Skeletal muscle tissue (tissue), 4 donors: ENCODE results near the gene KHDRBS2. TPM values are rescaled to one million over a fixed set of nuclear protein-coding genes. Genes with fewer than 3 reads are reported as not detected.

Source experiments
- H3K27ac ChIP-seq: one replicate; pipeline ENCODE4 v1.7.0; 2013; ENCODE audit warnings: mild to moderate bottlenecking, low read depth, low read length, inconsistent platforms
- H3K27me3 ChIP-seq, 3 donors: one replicate each; pipeline ENCODE4 v1.7.0; 2013; ENCODE audit warnings: low read length in 3 of 3; ENCODE audit not compliant: control insufficient read depth in 3 of 3, insufficient read depth in 3 of 3
- H3K36me3 ChIP-seq, 3 donors: one replicate each; pipeline ENCODE4 v1.7.0; 2013; ENCODE audit warnings: low read length in 3 of 3; ENCODE audit not compliant: control insufficient read depth in 3 of 3, insufficient read depth in 3 of 3
- H3K4me1 ChIP-seq, 3 donors: one replicate each; pipeline ENCODE4 v1.7.0; 2013; ENCODE audit warnings: low read length in 3 of 3, mild to moderate bottlenecking in 3 of 3; ENCODE audit not compliant: control insufficient read depth in 3 of 3, insufficient read depth in 3 of 3
- H3K4me3 ChIP-seq, 3 donors: one replicate each; pipeline ENCODE4 v1.7.0; 2013; ENCODE audit warnings: low read length in 3 of 3
- H3K9ac ChIP-seq, 3 donors: one replicate each; pipeline ENCODE4 v1.7.0; 2013; ENCODE audit warnings: low read length in 3 of 3, mild to moderate bottlenecking in 3 of 3, moderate library complexity in 2 of 3, low read depth in 1 of 3
- H3K9me3 ChIP-seq, 3 donors: one replicate each; pipeline ENCODE4 v1.7.0; 2013; ENCODE audit warnings: low read length in 3 of 3; ENCODE audit not compliant: control insufficient read depth in 3 of 3
- total RNA-seq: library from RNA; depleted of rRNA; stranded (reverse); fragments of >200 nt; gene quantifications from one replicate; pipeline ENCODE4 v1.2.3, GENCODE V29; 2014
- donor health status: Osteomylitis.

Gene KHDRBS2
- total RNA-seq, 1 donor from 2014 or later = under 0.01 TPM

DNA sequence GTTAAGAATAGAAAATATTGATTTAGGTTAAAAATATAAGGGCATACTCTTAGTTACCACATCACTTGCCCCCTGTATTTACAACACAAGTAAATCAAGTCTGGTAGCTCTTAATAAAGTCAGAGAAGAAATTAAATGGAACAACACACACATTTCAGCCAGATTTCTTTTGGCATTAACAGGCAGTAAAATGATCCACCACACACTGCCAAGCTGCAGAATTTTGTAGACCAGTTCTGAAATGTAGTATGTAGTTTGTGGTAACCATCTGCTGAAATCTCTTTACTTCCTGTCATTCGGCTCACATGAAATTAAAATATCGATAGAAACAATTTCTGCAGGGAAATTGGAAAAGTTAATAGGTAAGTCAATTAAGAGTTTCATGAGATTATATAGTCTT lies 326.8 kb downstream of the KHDRBS2 start:
- no peak overlapping the region for H3K9ac ChIP-seq
- H3K27me3 ChIP-seq = no peaks in the 10 kb centered on the region
- no peak overlapping the region for H3K27ac ChIP-seq
- H3K36me3 ChIP-seq = no peaks in the 10 kb centered on the region
- H3K4me3 ChIP-seq = no peak overlapping the region
- H3K4me1 ChIP-seq = no peaks in the 10 kb centered on the region
- no peaks in the 10 kb centered on the region for H3K9me3 ChIP-seq

DNA sequence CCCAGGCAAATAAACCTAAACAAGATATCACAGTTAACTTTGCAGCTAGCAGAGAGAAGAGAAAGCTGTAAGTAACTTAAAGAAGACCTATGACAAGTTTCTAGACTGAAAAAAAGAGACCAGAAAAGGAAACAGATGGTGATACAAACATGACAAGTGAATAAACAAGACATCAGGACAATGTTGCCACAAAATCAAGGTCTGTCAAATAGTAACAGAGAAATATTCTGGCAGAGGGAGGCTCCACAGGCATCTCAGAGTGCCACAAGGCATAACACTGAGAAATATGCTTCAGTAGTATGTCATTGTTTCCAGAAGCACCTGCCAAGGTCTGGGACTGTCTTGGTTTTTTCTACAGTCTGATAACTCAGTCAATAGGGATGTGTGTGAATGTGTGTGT lies 332.2 kb downstream of the KHDRBS2 start:
- Histone ChIP-seq H3K4me3 (no peak overlapping the region), H3K9me3 (no peaks in the 10 kb centered on the region), H3K9ac (no peak overlapping the region), H3K36me3 (no peaks in the 10 kb centered on the region), H3K4me1 (no peaks in the 10 kb centered on the region), H3K27ac (no peak overlapping the region), H3K27me3 (no peaks in the 10 kb centered on the region)

DNA sequence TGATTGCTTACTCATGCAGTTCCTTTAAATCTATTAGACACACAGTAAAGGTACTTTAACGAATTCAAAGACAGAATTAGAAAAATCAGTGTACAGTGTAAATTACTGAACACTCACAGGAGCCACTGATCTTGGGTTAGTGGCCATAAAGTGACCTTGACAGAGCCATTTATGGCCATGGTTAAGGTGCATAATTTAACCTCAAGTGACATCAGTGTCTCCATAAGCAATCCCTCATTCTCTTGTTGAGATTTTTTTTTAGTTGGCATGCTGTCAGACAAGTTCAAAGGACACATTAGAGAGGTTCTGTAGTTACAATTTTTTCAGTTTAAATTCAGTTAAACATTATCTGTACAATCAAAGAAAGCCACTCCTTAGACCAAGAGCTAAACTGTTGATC lies 334.4 kb downstream of the KHDRBS2 start:
- Histone ChIP-seq H3K4me3 (no peak overlapping the region), H3K9ac (no peak overlapping the region), H3K9me3 (no peaks in the 10 kb centered on the region)

GRCh38 chr6:61950811-61951210 lies 335.2 kb downstream of the KHDRBS2 start:
- H3K4me3 ChIP-seq = no peak overlapping the region
- H3K27ac ChIP-seq = no peak overlapping the region
- no peaks in the 10 kb centered on the region for H3K4me1 ChIP-seq
- H3K27me3 ChIP-seq = no peaks in the 10 kb centered on the region
- no peak overlapping the region for H3K9ac ChIP-seq
- H3K9me3 ChIP-seq = no peaks in the 10 kb centered on the region
- H3K36me3 ChIP-seq = no peaks in the 10 kb centered on the region

More for the DNA sequence above, 334.4 kb downstream of the KHDRBS2 start:
- no peak overlapping the region for H3K27ac ChIP-seq
- H3K27me3 ChIP-seq = no peaks in the 10 kb centered on the region
- no peaks in the 10 kb centered on the region for H3K36me3 ChIP-seq
- no peaks in the 10 kb centered on the region for H3K4me1 ChIP-seq

DNA sequence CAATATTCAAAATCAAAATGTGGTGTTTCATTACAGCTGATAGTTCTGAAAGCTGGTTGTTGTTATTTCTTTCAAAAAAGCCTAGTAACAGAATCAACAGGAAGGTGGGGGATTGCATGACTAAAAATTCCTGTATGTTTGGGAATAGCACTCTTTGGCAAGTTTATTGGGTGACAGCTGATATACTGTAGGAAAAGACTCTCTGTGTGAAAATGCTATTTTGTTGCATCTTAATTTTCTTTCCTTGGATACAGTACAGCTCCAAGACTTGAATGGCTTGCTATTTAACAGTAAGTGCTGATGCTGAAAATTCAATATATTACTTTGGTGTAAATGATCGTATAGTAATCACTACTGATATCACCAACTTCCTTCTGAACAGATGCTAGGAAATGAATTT lies 336.1 kb downstream of the KHDRBS2 start:
- Histone ChIP-seq H3K9me3 (no peaks in the 10 kb centered on the region), H3K27ac (no peak overlapping the region), H3K36me3 (no peaks in the 10 kb centered on the region), H3K4me1 (no peaks in the 10 kb centered on the region), H3K9ac (no peak overlapping the region), H3K27me3 (no peaks in the 10 kb centered on the region), H3K4me3 (no peak overlapping the region)

- no peaks in the 10 kb centered on the region for H3K27me3 ChIP-seq
- H3K9ac ChIP-seq = no peak overlapping the region
- H3K27ac ChIP-seq = no peak overlapping the region
- H3K4me3 ChIP-seq = no peak overlapping the region
- H3K4me1 ChIP-seq = no peaks in the 10 kb centered on the region
- no peaks in the 10 kb centered on the region for H3K36me3 ChIP-seq
- no peaks in the 10 kb centered on the region for H3K9me3 ChIP-seq
Observed at GRCh38 chr6:61949161-61949560, 336.9 kb downstream of the KHDRBS2 start.

DNA sequence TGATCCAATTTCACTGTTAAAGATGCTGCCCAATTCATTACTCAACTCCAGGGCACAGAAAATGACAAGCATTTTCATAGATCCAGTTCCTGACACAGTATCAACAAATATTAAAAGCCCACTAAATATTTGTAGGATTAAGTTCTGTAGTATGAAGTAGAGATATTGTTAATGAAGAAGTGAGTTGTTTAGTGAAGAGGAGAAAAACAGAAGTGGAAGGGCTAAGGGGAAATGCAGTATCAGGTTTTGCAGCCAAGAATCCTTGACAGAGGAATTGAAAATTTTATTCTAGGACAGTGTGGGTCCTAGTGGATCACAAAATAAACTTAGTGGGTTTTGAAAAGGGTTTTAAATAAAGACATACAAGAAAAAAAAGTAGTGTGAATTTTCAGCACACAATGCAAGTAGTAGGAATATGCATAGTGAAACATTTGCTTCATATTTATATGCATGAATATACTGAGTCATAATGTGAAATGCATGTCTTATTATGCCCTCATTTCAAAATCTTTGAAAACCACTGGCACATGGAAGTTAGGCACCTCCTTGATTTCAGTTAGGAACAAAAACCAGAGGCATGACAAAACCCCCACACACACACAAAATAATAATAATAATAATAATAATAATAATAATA lies 338.6 kb downstream of the KHDRBS2 start:
- H3K9me3 ChIP-seq = no peaks in the 10 kb centered on the region
- no peaks in the 10 kb centered on the region for H3K36me3 ChIP-seq
- H3K9ac ChIP-seq = no peak overlapping the region
- H3K27me3 ChIP-seq = no peaks in the 10 kb centered on the region
- no peak overlapping the region for H3K4me3 ChIP-seq
- no peaks in the 10 kb centered on the region for H3K4me1 ChIP-seq
- H3K27ac ChIP-seq = no peak overlapping the region

- Histone ChIP-seq H3K4me1 (no peaks in the 10 kb centered on the region), H3K9me3 (no peaks in the 10 kb centered on the region), H3K27ac (no peak overlapping the region), H3K36me3 (no peaks in the 10 kb centered on the region), H3K27me3 (no peaks in the 10 kb centered on the region), H3K4me3 (no peak overlapping the region), H3K9ac (no peak overlapping the region)
Observed at GRCh38 chr6:61940919-61941318, 345.1 kb downstream of the KHDRBS2 start.

DNA sequence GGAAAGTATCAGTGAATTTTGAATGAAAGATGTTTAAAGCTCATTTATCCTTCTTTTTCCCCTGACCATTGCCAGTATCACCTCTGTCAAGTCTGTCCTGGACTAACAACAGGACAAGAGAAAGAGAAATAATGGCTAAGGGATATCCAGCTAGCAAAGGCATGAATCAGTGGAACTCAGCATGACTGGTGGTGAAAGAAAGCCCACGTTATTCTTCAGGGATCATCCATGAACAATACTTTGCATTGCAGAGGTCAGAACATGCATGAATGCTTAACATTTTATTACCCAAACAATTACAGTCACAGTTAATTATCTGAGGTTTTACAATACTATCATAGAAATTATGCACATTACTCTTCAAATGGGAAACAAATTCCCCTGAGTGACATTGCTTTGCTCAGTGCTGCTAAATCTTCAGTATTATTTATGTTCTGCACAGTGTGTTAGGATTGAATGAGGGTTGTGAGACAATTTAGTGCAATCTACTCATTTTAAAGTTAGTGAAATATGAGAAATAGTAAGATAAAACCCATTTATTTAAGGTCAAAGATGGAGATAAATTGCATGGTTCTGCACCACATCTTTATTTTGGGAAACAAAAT lies 350.7 kb downstream of the KHDRBS2 start:
- Histone ChIP-seq H3K4me3 (no peak overlapping the region), H3K36me3 (no peaks in the 10 kb centered on the region), H3K27me3 (no peaks in the 10 kb centered on the region), H3K4me1 (no peaks in the 10 kb centered on the region), H3K27ac (no peak overlapping the region), H3K9ac (no peak overlapping the region), H3K9me3 (no peaks in the 10 kb centered on the region)

DNA sequence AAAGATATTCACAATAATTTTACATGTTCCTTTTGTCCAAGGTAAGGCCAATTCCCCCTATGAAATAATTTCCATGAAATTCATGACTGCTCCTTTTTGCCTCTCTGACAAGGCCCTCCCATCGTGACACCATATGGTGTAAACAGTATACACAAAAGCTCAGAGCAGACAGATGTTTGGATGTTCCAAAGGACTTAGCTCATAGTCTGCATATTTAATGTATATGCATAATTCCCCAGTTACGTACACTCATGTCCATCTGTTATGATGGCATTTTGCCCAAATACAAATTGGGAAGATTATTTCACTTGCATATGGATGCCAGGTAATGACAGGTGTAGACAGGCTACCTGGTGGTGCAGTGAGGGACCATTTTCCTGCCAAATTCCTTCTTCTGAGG lies 376.5 kb downstream of the KHDRBS2 start:
- Histone ChIP-seq H3K9me3 (no peaks in the 10 kb centered on the region), H3K36me3 (no peaks in the 10 kb centered on the region), H3K4me3 (no peak overlapping the region), H3K27ac (no peak overlapping the region), H3K4me1 (no peaks in the 10 kb centered on the region), H3K9ac (no peak overlapping the region), H3K27me3 (no peaks in the 10 kb centered on the region)
